GM18520 (cell line): ENCODE results near the gene WSCD2.

Experiments
- ATAC-seq: cut with Tn5 transposase; IDR thresholded peaks from one replicate; pipeline ENCODE4 v1.9.1; 2021; ENCODE audit not compliant: unreplicated experiment

The WSCD2 gene

DNA sequence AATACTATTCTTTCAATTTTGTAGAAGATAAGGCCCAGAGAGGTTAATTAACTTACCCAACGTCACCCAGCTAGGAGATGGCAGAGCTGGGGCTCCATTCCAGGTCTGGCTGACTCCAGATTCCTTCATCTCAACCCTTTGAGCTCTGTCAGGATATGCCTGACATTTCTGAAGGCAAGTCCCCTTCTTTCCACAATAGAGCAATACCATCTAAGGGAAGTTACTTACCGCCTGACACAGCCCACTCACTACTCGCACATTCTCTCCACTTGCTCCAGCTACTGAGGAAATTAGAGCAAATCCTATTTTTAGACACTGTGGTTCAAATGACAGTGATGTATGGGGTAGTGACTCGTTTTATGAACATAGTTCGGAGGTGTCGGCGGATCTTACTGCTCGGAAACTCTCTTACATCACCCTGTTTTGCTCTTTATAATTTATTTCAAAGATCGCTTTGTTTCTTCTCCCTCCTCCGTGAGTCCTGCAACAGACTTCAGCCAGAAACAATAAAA lies 2.0 kb upstream of the WSCD2 start:
- no peak for ATAC-seq

GRCh38 chr12:108127654-108128053 lies 1.4 kb upstream of the WSCD2 start:
- ATAC-seq = no peak

GRCh38 chr12:108128221-108129016 lies 669 bp upstream of the WSCD2 start:
- no peak for ATAC-seq

DNA sequence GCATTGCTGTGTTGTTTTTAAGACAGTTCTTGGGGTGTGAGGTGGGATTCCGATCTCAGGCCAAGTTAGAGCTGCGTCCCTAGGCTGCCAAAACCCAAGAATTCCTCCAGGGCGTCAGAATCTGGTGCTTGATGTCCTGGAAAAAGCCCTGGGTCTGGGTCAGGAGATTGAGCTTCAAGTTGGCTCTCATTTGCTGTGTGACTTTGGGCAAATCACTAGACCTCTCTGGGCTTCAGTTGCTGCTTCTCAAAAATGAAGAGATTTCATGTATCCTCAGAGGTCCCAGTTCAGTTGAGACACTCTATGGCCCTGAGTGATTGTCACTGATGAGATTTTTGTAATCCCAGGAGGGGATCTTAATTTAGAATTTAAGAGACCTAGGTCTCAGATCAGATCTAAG lies 1.9 kb downstream of the WSCD2 start:
- ATAC-seq = no peak

GRCh38 chr12:108131657-108132126 lies 2.6 kb downstream of the WSCD2 start:
- ATAC-seq = no peak

- ATAC-seq = no peak
These were observed 4.4 kb downstream of the WSCD2 start for GRCh38 chr12:108133482-108133881.

- ATAC-seq = no peak
These were observed 5.7 kb downstream of the WSCD2 start for GRCh38 chr12:108134744-108135143.

DNA sequence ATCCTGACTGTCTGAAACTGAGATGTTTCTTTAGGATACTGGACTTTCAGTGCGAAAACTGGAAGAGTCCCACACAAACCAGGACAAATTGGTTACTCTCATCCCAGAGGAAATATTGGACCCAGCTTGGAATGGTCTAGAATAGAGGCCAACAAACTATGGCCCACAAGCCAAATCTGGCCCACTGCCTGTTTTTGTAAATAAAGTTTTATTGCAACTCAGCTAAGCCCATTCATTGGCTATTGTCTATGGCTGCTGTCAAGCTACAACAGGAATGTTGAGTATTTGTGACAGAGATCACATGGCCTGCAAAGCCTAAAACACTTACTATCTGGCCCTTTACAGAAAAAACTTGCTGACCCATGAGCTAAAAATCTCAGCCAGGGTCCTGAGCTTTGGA lies 6.5 kb downstream of the WSCD2 start:
- no peak for ATAC-seq

GRCh38 chr12:108136697-108137096 lies 7.6 kb downstream of the WSCD2 start:
- no peak for ATAC-seq

DNA sequence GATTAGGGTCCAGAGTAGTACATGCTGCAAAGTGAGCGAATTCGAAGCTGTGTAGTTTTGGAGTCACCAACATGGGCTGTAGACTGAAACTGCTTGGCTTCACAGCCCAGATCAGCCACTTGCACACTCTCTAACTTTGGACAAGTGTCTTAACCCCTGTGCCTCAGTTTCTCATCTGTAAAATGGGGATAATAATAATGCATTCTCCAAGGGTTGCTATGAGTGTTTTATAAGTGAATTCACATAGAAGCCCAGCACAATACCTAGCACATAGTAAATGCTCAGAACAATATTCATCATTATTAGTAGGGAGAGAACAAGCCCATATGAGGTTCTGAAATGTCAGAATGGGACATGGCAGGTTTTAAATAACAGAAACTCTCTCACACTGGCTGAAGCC lies 10.4 kb downstream of the WSCD2 start:
- no peak for ATAC-seq

DNA sequence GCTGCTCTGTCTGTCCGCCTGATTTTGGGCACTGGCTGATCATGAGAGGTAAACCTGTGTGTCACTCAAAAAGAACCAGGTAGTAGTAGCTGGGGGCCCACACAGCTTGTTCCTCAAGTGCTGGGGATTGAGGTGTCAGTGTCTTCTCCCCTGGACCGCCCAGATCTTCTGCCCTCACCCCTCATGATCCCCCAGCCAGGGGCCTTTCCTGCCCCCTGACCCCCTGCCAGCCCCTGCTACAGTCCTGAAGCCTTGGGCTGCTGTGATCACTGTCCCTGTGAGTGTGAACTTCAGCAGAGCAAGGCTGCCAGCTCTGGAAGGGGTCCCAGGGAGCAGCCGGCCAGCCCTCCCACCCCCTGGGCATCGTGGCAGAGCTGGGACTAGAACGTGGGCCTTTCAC lies 11.4 kb downstream of the WSCD2 start:
- no peak for ATAC-seq

- ATAC-seq = no peak
These were observed 12.6 kb downstream of the WSCD2 start for GRCh38 chr12:108141600-108142130.

GRCh38 chr12:108143144-108143543 lies 14.1 kb downstream of the WSCD2 start:
- ATAC-seq = no peak

DNA sequence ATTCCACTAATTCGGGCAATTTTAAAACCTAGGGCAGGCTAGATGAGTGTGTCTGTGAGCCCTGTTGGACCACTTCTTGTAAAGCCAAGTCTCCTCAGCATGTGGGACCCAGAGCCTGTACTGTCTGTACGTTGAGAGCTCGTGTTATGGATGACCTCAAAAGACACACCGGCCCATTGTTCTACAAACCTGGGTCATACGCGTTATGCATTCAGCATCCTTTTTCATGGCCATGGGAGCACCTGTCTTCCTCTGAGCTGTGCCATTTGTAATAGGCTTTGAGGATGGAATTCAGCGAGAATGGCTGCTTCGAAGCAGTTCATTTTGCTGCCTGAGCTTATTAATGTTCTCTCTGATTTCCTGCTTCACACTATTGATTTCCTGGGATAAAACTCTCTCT lies 15.0 kb downstream of the WSCD2 start:
- ATAC-seq = no peak

GRCh38 chr12:108145011-108145410 lies 15.9 kb downstream of the WSCD2 start:
- ATAC-seq = no peak

DNA sequence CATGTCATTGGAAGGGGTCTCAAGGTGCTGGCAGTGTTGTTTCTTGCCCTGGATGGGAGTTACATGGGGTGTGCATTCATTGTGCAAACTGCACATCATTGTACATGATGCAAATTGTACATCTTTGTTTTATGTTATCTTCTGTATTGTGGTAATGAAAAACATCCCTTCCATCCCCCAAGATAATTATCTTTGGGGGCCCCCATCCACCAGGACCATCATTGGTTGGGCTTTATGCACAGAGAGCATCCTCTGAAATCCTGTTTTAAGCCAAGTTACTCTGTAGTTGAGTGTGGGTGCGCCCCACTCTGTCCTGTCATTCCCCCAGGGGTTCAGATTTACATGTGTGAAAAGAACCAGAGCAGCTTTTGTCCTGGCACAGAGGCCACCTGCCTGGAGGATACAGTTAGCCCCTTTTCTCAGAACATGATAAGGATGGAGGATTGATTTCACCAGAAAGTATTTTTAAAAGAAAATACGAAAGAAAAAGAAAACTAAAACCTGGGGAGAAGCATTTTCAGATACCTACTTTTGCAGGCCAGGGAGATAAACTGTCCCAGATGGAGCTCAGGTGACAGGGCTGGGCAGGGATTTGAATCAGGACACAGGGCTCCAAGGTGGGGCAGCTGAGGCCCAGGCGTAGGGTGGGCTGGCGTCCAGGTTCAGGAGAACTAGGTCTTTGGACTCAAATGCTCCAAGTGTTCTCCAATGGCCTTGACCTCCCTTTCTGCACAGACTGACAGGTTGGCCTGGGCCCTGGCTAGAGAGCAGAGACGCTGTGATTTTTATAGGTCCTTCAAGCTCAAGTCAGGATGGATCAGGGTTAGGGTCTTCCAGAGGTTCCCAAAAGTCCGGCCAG lies 17.2 kb downstream of the WSCD2 start:
- no peak for ATAC-seq

- ATAC-seq = no peak
These were observed 18.2 kb downstream of the WSCD2 start for GRCh38 chr12:108147279-108147678.

GRCh38 chr12:108148521-108149074 lies 19.5 kb downstream of the WSCD2 start:
- no peak for ATAC-seq

DNA sequence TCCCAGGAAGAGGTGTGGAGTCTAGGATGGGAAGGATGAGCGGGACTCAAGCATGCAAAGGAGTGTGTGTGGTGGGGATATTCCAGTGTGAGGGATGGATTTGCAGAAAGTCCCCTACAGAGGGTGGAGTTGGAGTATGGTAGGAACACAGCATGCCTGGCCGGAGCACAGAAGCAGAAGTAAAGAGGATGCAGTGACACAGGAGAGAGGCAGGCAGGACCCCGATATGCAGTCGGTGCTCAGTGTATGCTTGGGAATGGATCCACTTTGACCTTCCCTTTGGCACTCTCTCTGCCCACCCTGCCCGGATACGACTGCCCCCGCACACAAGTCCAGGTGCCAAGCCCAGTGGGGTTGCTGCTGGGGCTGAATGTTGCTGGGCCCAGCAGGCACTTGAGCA lies 21.3 kb downstream of the WSCD2 start:
- ATAC-seq = no peak

GRCh38 chr12:108151533-108152169 lies 22.6 kb downstream of the WSCD2 start:
- no peak for ATAC-seq

DNA sequence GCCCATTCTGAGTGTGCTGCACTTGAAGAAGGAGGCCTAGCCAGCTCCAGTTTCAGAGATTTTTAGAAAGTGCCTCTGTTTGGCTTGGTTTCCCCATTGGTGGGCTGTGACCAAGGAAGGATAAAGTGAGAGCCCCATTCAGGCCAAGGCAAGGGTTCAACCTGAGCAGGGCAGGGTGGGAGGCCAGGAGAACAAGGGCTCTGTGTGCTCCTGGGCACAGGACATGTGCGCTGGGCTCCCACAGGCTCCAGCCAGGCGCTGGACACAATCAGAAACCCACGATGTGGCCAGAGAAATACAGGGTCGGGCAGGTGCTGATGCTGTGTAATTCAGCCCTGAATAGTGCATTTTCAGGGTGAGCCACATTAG lies 23.1 kb downstream of the WSCD2 start:
- ATAC-seq = no peak
